H9 (cell line): ENCODE data around the gene ACP2. TPM values are rescaled to one million over a fixed set of nuclear protein-coding genes. Genes with fewer than 3 reads are reported as not detected.

ENCODE experiments used
- DNase-seq: peaks from one replicate; pipeline ENCODE4 v3.0.0-alpha.2; 2017
- H2AFZ ChIP-seq: one replicate; pipeline ENCODE4 v1.6.1; 2013; ENCODE audit warnings: mild to moderate bottlenecking, low read length, control low read depth, moderate library complexity
- H2AK5ac ChIP-seq: 2 replicates; pipeline ENCODE4 v1.6.1; 2013; ENCODE audit warnings: low read length, control low read depth, mixed read lengths; ENCODE audit not compliant: insufficient read length
- H2BK120ac ChIP-seq: one replicate; pipeline ENCODE4 v1.6.1; 2013; ENCODE audit warnings: low read depth, mild to moderate bottlenecking, low read length, control low read depth, inconsistent platforms; ENCODE audit not compliant: poor library complexity, severe bottlenecking
- H2BK12ac ChIP-seq: 2 replicates; pipeline ENCODE4 v1.6.1; 2013; ENCODE audit warnings: low read length, control low read depth, mixed read lengths, low read depth; ENCODE audit not compliant: insufficient read length
- H2BK15ac ChIP-seq: 2 replicates; pipeline ENCODE4 v1.6.1; 2013; ENCODE audit warnings: low read depth, low read length, control low read depth
- H2BK20ac ChIP-seq: one replicate; pipeline ENCODE4 v1.6.1; 2013; ENCODE audit warnings: low read depth, mild to moderate bottlenecking, low read length, control low read depth, inconsistent platforms; ENCODE audit not compliant: poor library complexity, severe bottlenecking
- H2BK5ac ChIP-seq: 2 replicates; pipeline ENCODE4 v1.6.1; 2013; ENCODE audit warnings: low read length, control low read depth, mixed read lengths; ENCODE audit not compliant: insufficient read length
- H3K14ac ChIP-seq: 2 replicates; pipeline ENCODE4 v1.6.1; 2013; ENCODE audit warnings: low read length, control low read depth; ENCODE audit not compliant: insufficient read depth
- H3K18ac ChIP-seq: 2 replicates; pipeline ENCODE4 v1.6.1; 2013; ENCODE audit warnings: low read depth, mild to moderate bottlenecking, mixed read lengths, low read length, control low read depth; ENCODE audit not compliant: insufficient read length
- H3K23ac ChIP-seq: 2 replicates; pipeline ENCODE4 v1.6.1; 2013; ENCODE audit warnings: low read length, control low read depth, mixed read lengths, low read depth; ENCODE audit not compliant: insufficient read length
- H3K23me2 ChIP-seq: 2 replicates; pipeline ENCODE4 v1.6.1; 2013; ENCODE audit warnings: low read depth, mild to moderate bottlenecking, mixed read lengths, low read length, control low read depth; ENCODE audit not compliant: insufficient read length, poor library complexity, severe bottlenecking
- H3K27ac ChIP-seq: 2 replicates; pipeline ENCODE4 v1.5.1; 2013; ENCODE audit warnings: low read length, control low read depth, mixed read lengths, low read depth; ENCODE audit not compliant: insufficient read length
- H3K27me3 ChIP-seq: 2 replicates; pipeline ENCODE4 v1.6.1; 2013; ENCODE audit warnings: low read length, control low read depth, inconsistent platforms; ENCODE audit not compliant: insufficient read depth
- H3K4ac ChIP-seq: 2 replicates; pipeline ENCODE4 v1.6.1; 2013; ENCODE audit warnings: low read depth, mild to moderate bottlenecking, control low read depth, inconsistent platforms, low read length, moderate library complexity
- H3K4me1 ChIP-seq: 2 replicates; pipeline ENCODE4 v1.6.1; 2013; ENCODE audit warnings: low read length, control low read depth, inconsistent platforms; ENCODE audit not compliant: insufficient read depth
- H3K4me2 ChIP-seq: 2 replicates; pipeline ENCODE4 v1.6.1; 2013; ENCODE audit warnings: low read length, control low read depth, mixed read lengths; ENCODE audit not compliant: insufficient read length, insufficient read depth
- H3K56ac ChIP-seq: 2 replicates; pipeline ENCODE4 v1.6.1; 2013; ENCODE audit warnings: low read depth, mild to moderate bottlenecking, mixed read lengths, low read length, control low read depth; ENCODE audit not compliant: insufficient read length
- H3K79me1 ChIP-seq: 2 replicates; pipeline ENCODE4 v1.6.1; 2013; ENCODE audit warnings: low read depth, mild to moderate bottlenecking, moderate library complexity, low read length, control low read depth, inconsistent platforms; ENCODE audit not compliant: insufficient read depth, poor library complexity, severe bottlenecking
- H3K79me2 ChIP-seq: 2 replicates; pipeline ENCODE4 v1.6.1; 2013; ENCODE audit warnings: low read length, control low read depth, inconsistent platforms; ENCODE audit not compliant: insufficient read depth
- H3K9ac ChIP-seq: 2 replicates; pipeline ENCODE4 v1.6.1; 2013; ENCODE audit warnings: low read length, control low read depth, mixed read lengths; ENCODE audit not compliant: insufficient read length; ENCODE audit errors: extremely low read depth
- H3K9me3 ChIP-seq: one replicate; pipeline ENCODE4 v1.6.1; 2013; ENCODE audit warnings: low read depth, low read length, inconsistent platforms; ENCODE audit not compliant: control insufficient read depth
- H3T11ph ChIP-seq: one replicate; pipeline ENCODE4 v1.6.1; 2013; ENCODE audit warnings: mild to moderate bottlenecking, low read length, control low read depth, inconsistent platforms
- H4K20me1 ChIP-seq: one replicate; pipeline ENCODE4 v1.6.1; 2013; ENCODE audit not compliant: control insufficient read depth, insufficient read length, insufficient read depth
- H4K5ac ChIP-seq: 2 replicates; pipeline ENCODE4 v1.6.1; 2013; ENCODE audit warnings: low read depth, mild to moderate bottlenecking, mixed read lengths, low read length, control low read depth; ENCODE audit not compliant: insufficient read length
- H4K8ac ChIP-seq: replicated peaks from 2 replicates; pipeline ENCODE4 v1.6.1; 2013; ENCODE audit warnings: low read length, control low read depth, mixed read lengths, low read depth; ENCODE audit not compliant: insufficient read length
- H4K91ac ChIP-seq: 2 replicates; pipeline ENCODE4 v1.6.1; 2013; ENCODE audit warnings: low read depth, mild to moderate bottlenecking, moderate library complexity, mixed read lengths, low read length, control low read depth; ENCODE audit not compliant: insufficient read length
- H3K27ac Mint-ChIP-seq, 3 experiments: 2 replicates in 2 of 3; 3 replicates in 1 of 3; pipeline ENCODE4 v1.8.0; 2020 to 2021; ENCODE audit warnings: mixed read lengths in 3 of 3, mild to moderate bottlenecking in 1 of 3, moderate library complexity in 1 of 3
- H3K27me3 Mint-ChIP-seq: 2 replicates; pipeline ENCODE4 v1.8.0; 2021; ENCODE audit warnings: low read depth, mild to moderate bottlenecking, moderate library complexity, mixed read lengths
- H3K36me3 Mint-ChIP-seq, 3 experiments: 2 replicates in 2 of 3; 3 replicates in 1 of 3; pipeline ENCODE4 v1.8.0; 2020 to 2021; ENCODE audit warnings: low read depth in 3 of 3, mixed read lengths in 3 of 3; ENCODE audit not compliant: insufficient read depth in 1 of 3
- H3K4me1 Mint-ChIP-seq, 2 experiments: 2 replicates each; pipeline ENCODE4 v1.8.0; 2020; ENCODE audit warnings: mixed read lengths in 2 of 2
- H3K4me3 Mint-ChIP-seq, 2 experiments: 2 replicates in 1 of 2; 3 replicates in 1 of 2; pipeline ENCODE4 v1.8.0; 2020 to 2021; ENCODE audit warnings: mild to moderate bottlenecking in 2 of 2, mixed read lengths in 2 of 2, moderate library complexity in 1 of 2
- H3K9me3 Mint-ChIP-seq, 2 experiments: 2 replicates in 1 of 2; 3 replicates in 1 of 2; pipeline ENCODE4 v1.8.0; 2020; ENCODE audit warnings: mild to moderate bottlenecking in 2 of 2, mixed read lengths in 2 of 2, moderate library complexity in 1 of 2
- CTCF ChIP-seq: fragments of 200-600 bp; sonication (generic); conservative IDR thresholded peaks from 3 replicates; pipeline ENCODE4 v1.8.0; 2021; ENCODE audit warnings: antibody characterized with exemption, mild to moderate bottlenecking
- WGBS: extraction: QIAGEN DNeasy Blood & Tissue Kit; methylation state at CpG from one replicate; pipeline ENCODE4 v1.1.7; 2013; ENCODE audit warnings: missing lambda C conversion rate, low lambda C conversion rate, mixed read lengths; ENCODE audit not compliant: insufficient read length; ENCODE audit errors: extremely low coverage; 5-methylcytosine and 5-hydroxymethylcytosine counted together
- total RNA-seq: library from RNA; stranded (reverse); gene quantifications from 2 replicates; pipeline ENCODE4 v1.2.1, GENCODE V29; 2021

ACP2 gene
- total RNA-seq, 1 experiment from 2014 or later, result 29.5 TPM

- Histone ChIP-seq H2AK5ac (no peak overlapping the region), H4K8ac (no peak overlapping the region), H2BK20ac (no peak overlapping the region), H4K91ac (no peak overlapping the region), H2BK12ac (no peak overlapping the region), H4K20me1 (no peaks in the 10 kb centered on the region), H2BK120ac (no peak overlapping the region), H3K14ac (no peak overlapping the region), H2AFZ (no peak overlapping the region), H3K4me1 (peaks cover 7% of the 10 kb centered on the region; the same call in 1 of the 2 replicates), H3K9me3 (no peaks in the 10 kb centered on the region), H3K23me2 (peaks cover 13% of the 10 kb centered on the region), H3K9ac (no peak overlapping the region), H3K4me2 (no peak overlapping the region), H3K18ac (no peak overlapping the region), H3K79me2 (peaks cover 12% of the 10 kb centered on the region; the same call in 1 of the 2 replicates), H3K23ac (no peak overlapping the region), H3K27ac (no peak overlapping the region), H4K5ac (no peak overlapping the region), H3K56ac (no peak overlapping the region), H2BK5ac (no peak overlapping the region), H3K79me1 (no peaks in the 10 kb centered on the region), H3K4ac (no peak overlapping the region), H3T11ph (no peak overlapping the region), H3K27me3 (no peaks in the 10 kb centered on the region), H2BK15ac (no peak overlapping the region)
- Mint-ChIP-seq H3K27me3 (no peaks in the 10 kb centered on the region), H3K27ac (no peak overlapping the region; a peak in 1 of 7 replicates), H3K36me3 (peaks cover 16 to 35% (median 27%) of the 10 kb centered on the region in 3 experiments; a peak in 6 of 7 replicates), H3K4me3 (no peak overlapping the region; a peak in 1 of 5 replicates), H3K4me1 (peaks cover 33 to 39% of the 10 kb centered on the region in 2 experiments), H3K9me3 (no peaks in the 10 kb centered on the region)
- no peak for TF ChIP-seq CTCF
- no CpG with 5 or more reads among the region's 1 CpG for WGBS
- no peak for DNase-seq
Observed at GRCh38 chr11:47272706-47273105, 24.1 kb upstream of the ACP2 start.
